Adipocyte (in vitro differentiated cells): ENCODE measurements around the gene TOP2B.

ENCODE experiments used
- DNase-seq: peaks from one replicate; pipeline ENCODE4 v3.0.0-alpha.2; 2015; ENCODE audit warnings: low read depth
- H3K27me3 ChIP-seq: replicated peaks from 2 replicates; pipeline ENCODE4 v1.7.0; 2013; ENCODE audit warnings: mild to moderate bottlenecking, low read length, moderate library complexity; ENCODE audit not compliant: control insufficient read depth, insufficient read depth
- H3K36me3 ChIP-seq: 2 replicates; pipeline ENCODE4 v1.7.0; 2013; ENCODE audit warnings: low read length, mild to moderate bottlenecking, moderate library complexity; ENCODE audit not compliant: control insufficient read depth, insufficient read depth, severe bottlenecking
- H3K4me1 ChIP-seq: 2 replicates; pipeline ENCODE4 v1.7.0; 2013; ENCODE audit warnings: mild to moderate bottlenecking, low read length, moderate library complexity; ENCODE audit not compliant: control insufficient read depth, insufficient read depth
- H3K4me3 ChIP-seq: 2 replicates; pipeline ENCODE4 v1.7.0; 2013; ENCODE audit warnings: mild to moderate bottlenecking, low read length, moderate library complexity
- H3K9ac ChIP-seq: 2 replicates; pipeline ENCODE4 v1.7.0; 2013; ENCODE audit warnings: mild to moderate bottlenecking, low read length, moderate library complexity
- H3K9me3 ChIP-seq: 2 replicates; pipeline ENCODE4 v1.7.0; 2013; ENCODE audit warnings: mild to moderate bottlenecking, low read length, moderate library complexity; ENCODE audit not compliant: control insufficient read depth

Gene TOP2B

GRCh38 chr3:25652921-25653320, 11.8 kb downstream of the TOP2B start:
- H3K9me3 ChIP-seq, result peaks cover 8% of the 10 kb centered on the region
- H3K4me3 ChIP-seq, result no peak overlapping the region
- H3K27me3 ChIP-seq, result no peaks in the 10 kb centered on the region
- peaks cover 20% of the 10 kb centered on the region for H3K4me1 ChIP-seq
- DNase-seq, result no peak
- H3K9ac ChIP-seq, result no peak overlapping the region
- no peaks in the 10 kb centered on the region for H3K36me3 ChIP-seq

- Histone ChIP-seq H3K9ac (no peak overlapping the region), H3K9me3 (peaks cover 8% of the 10 kb centered on the region), H3K4me3 (no peak overlapping the region), H3K36me3 (peaks cover under 1% of the 10 kb centered on the region), H3K4me1 (peaks cover 10% of the 10 kb centered on the region), H3K27me3 (no peaks in the 10 kb centered on the region)
- DNase-seq, result no peak
Observed at GRCh38 chr3:25648925-25649830, 15.5 kb downstream of the TOP2B start.

- H3K9ac ChIP-seq, result no peak overlapping the region
- H3K4me1 ChIP-seq, result peaks cover 5% of the 10 kb centered on the region
- DNase-seq, result peak; percentile 87
- no peaks in the 10 kb centered on the region for H3K27me3 ChIP-seq
- no peak overlapping the region for H3K4me3 ChIP-seq
- peaks cover 5% of the 10 kb centered on the region for H3K36me3 ChIP-seq
- peaks cover 8% of the 10 kb centered on the region for H3K9me3 ChIP-seq
Observed at GRCh38 chr3:25648107-25648535, 16.6 kb downstream of the TOP2B start.

- Histone ChIP-seq H3K4me3 (no peak overlapping the region), H3K36me3 (peaks cover 58% of the 10 kb centered on the region), H3K4me1 (no peaks in the 10 kb centered on the region), H3K27me3 (no peaks in the 10 kb centered on the region), H3K9me3 (no peaks in the 10 kb centered on the region), H3K9ac (no peak overlapping the region)
- no peak for DNase-seq
Observed at GRCh38 chr3:25635038-25635437, 29.7 kb downstream of the TOP2B start.

- Histone ChIP-seq H3K36me3 (peaks cover 68% of the 10 kb centered on the region), H3K27me3 (no peaks in the 10 kb centered on the region), H3K9me3 (no peaks in the 10 kb centered on the region), H3K4me1 (no peaks in the 10 kb centered on the region), H3K4me3 (no peak overlapping the region), H3K9ac (no peak overlapping the region)
- no peak for DNase-seq
Observed at GRCh38 chr3:25633919-25634318, 30.8 kb downstream of the TOP2B start.

GRCh38 chr3:25631989-25632388, 32.7 kb downstream of the TOP2B start:
- Histone ChIP-seq H3K36me3 (peaks cover 79% of the 10 kb centered on the region), H3K4me3 (no peak overlapping the region), H3K9ac (no peak overlapping the region), H3K27me3 (no peaks in the 10 kb centered on the region), H3K9me3 (no peaks in the 10 kb centered on the region), H3K4me1 (no peaks in the 10 kb centered on the region)
- DNase-seq, result no peak

GRCh38 chr3:25621087-25621486, 43.6 kb downstream of the TOP2B start:
- no peak for DNase-seq
- H3K36me3 ChIP-seq, result peaks cover 85% of the 10 kb centered on the region
- H3K27me3 ChIP-seq, result no peaks in the 10 kb centered on the region
- H3K9me3 ChIP-seq, result no peaks in the 10 kb centered on the region
- no peaks in the 10 kb centered on the region for H3K4me1 ChIP-seq
- H3K4me3 ChIP-seq, result no peak overlapping the region
- no peak overlapping the region for H3K9ac ChIP-seq

- Histone ChIP-seq H3K4me1 (no peaks in the 10 kb centered on the region), H3K36me3 (peaks cover 83% of the 10 kb centered on the region)
Observed at GRCh38 chr3:25620493-25620892, 44.2 kb downstream of the TOP2B start.

GRCh38 chr3:25619382-25619781, 45.3 kb downstream of the TOP2B start:
- no peak overlapping the region for H3K4me3 ChIP-seq
- peaks cover 80% of the 10 kb centered on the region for H3K36me3 ChIP-seq
- no peaks in the 10 kb centered on the region for H3K9me3 ChIP-seq
- no peaks in the 10 kb centered on the region for H3K27me3 ChIP-seq
- no peaks in the 10 kb centered on the region for H3K4me1 ChIP-seq
- DNase-seq, result no peak
- no peak overlapping the region for H3K9ac ChIP-seq

More at GRCh38 chr3:25620493-25620892, 44.2 kb downstream of the TOP2B start:
- Histone ChIP-seq H3K4me3 (no peak overlapping the region), H3K9ac (no peak overlapping the region), H3K27me3 (no peaks in the 10 kb centered on the region), H3K9me3 (no peaks in the 10 kb centered on the region)
- DNase-seq, result no peak

GRCh38 chr3:25618028-25618427, 46.7 kb downstream of the TOP2B start:
- H3K9ac ChIP-seq, result no peak overlapping the region
- H3K36me3 ChIP-seq, result peaks cover 80% of the 10 kb centered on the region
- H3K9me3 ChIP-seq, result no peaks in the 10 kb centered on the region
- no peak for DNase-seq
- no peak overlapping the region for H3K4me3 ChIP-seq
- no peaks in the 10 kb centered on the region for H3K27me3 ChIP-seq
- H3K4me1 ChIP-seq, result no peaks in the 10 kb centered on the region

- H3K36me3 ChIP-seq, result peaks cover 93% of the 10 kb centered on the region
- H3K4me1 ChIP-seq, result no peaks in the 10 kb centered on the region
- H3K4me3 ChIP-seq, result no peak overlapping the region
- H3K27me3 ChIP-seq, result no peaks in the 10 kb centered on the region
- H3K9me3 ChIP-seq, result no peaks in the 10 kb centered on the region
- no peak overlapping the region for H3K9ac ChIP-seq
- no peak for DNase-seq
Observed at GRCh38 chr3:25611193-25611592, 53.5 kb downstream of the TOP2B start.
